ENCODE results near the gene EPPIN.

The EPPIN gene

DNA sequence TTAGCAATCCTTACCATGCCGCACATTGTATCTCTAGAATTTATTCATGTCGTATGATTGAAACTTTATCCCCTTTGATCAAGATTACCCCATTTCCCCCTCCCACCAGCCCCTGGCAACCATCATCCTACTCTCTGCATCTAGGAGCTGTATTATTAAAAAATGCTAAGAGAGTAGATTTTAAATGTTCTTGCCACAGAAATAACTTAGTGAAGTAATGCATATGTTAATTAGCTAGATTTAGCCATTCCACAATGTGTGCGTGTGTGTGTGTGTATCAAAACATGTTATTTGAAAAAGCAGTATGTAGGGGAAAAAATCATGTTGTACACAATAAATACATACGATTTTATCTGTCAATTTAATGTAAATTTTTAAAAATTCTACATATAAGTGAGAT, 19.9 kb downstream of the EPPIN start:
- no peak for DNase-seq

DNA sequence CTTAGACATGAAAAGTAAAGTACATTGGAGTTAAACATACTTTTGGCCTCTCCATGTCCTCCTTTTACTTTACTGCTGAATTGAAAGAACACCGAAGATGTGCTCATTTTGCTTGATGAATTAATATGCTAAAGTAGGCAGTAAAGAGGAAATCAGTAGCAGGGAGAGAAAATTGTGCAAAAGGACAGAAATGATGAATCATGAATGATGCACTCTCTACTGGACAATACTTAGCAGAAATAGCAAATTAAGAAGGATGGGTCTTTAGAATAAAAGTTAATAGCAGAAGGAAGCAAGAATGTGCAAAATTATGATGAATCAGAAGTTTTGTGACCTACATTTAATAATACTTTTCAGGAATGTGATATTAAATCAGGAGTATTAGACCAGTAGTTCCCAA, 23.4 kb downstream of the EPPIN start:
- DNase-seq, result no peak

DNA sequence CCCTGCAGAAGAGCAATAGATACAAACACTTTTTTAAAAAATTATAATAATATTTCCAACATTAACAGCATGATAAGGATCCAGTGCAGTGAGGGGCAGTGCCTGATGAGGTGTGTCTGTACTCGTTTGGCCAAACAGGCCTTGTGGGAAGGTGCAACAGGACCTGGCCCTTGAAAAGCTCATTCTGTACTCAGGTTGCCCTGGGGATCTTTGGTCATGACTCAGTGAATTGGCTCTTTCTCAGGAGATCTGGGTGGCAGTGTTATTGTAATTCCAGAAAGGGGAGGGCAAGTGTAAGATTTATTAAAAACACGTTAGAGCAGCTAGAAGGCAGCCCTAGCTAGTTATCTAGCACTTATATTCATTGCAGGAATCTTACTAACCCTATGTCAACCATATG, 28.9 kb downstream of the EPPIN start:
- no peak for DNase-seq

DNA sequence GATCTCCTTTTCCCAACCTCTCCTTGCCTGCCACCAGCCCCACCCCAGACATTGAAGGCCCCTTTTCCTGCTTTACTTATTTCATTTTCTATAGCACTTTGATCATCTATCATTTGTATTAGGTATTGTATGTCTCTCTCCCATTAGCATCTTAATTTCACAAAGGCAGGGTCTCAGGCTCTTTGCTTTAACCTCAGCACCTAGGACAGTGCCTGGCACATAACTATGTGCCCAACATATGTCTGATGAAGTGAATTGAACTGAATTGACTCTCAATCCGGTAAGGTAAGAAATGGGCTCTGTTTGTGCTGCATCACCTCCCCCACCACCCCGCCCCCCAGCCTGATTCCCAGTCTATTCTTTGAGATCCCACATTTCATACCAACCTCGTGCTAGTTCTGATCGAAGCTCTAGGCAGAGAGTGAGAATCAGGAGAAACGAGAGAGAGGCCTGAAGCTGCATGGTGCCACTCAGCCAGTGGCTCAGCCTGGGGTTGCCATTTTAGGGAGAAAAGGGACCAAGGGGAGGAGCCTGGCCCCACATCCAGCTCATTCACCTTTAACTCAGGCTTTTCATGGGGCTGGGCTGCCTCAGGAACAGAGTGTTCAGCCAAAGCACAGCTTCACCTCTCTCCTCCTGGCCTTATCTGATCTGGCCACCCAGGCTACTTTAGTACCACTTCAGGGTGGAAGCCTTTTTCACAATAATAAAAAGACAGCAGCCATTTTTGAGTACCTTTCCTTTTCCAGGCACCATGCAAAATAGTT, 31.9 kb downstream of the EPPIN start, which contains the start of gene SPINT3:
Gene SPINT3, minus strand, starts transcription at position 476 of the 767 bp plus-strand sequence. Its CDS starts 14 bp downstream, at position 462.
- DNase-seq, result no peak

DNA sequence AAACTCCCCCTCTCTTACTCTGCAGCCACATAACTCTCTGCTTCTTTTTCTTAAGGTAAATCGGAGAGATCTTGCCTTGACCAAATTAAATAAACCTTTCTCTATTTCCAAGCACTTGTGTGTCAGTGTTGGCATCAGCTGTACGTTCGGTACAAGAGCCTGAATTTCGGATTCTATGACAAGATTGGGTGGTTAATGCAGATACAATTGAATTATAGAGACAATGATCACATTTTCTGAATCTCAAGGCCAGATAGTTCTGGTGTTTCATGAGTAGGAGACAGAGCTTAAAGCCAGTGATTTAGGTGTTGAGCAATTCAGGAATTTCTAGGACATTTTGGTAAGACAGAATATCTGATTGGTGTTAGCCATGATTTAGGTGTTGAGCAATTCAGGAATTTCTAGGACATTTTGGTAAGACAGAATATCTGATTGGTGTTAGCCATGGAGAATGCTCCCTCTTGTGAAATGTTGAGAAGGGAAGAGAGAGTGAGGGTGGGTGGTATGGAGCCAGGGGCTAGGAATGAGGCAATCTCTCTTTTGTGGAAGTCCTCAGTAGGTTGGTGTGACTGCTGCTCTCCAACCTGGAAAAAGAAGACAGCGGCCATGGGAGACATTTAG, 36.8 kb downstream of the EPPIN start:
- no peak for DNase-seq

DNA sequence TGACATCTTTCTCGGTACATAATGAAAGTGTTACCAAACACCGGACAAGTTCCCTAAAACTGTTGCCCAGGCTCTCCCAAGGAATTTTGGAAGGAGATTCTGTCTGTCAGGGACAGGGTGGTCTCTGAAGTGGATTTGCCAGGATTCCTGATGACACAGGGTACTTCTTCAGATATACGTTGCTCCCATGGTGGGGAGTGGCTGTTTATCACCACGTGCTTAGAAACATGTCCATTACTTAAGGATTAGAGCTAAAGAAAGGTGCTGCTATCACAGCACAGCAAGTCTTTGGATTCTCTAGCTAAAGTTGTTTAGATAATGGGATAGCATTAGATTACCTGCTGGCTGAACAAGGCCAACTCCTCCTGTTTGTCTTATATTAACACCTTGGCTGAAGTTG, 38.1 kb downstream of the EPPIN start:
- no peak for DNase-seq

DNA sequence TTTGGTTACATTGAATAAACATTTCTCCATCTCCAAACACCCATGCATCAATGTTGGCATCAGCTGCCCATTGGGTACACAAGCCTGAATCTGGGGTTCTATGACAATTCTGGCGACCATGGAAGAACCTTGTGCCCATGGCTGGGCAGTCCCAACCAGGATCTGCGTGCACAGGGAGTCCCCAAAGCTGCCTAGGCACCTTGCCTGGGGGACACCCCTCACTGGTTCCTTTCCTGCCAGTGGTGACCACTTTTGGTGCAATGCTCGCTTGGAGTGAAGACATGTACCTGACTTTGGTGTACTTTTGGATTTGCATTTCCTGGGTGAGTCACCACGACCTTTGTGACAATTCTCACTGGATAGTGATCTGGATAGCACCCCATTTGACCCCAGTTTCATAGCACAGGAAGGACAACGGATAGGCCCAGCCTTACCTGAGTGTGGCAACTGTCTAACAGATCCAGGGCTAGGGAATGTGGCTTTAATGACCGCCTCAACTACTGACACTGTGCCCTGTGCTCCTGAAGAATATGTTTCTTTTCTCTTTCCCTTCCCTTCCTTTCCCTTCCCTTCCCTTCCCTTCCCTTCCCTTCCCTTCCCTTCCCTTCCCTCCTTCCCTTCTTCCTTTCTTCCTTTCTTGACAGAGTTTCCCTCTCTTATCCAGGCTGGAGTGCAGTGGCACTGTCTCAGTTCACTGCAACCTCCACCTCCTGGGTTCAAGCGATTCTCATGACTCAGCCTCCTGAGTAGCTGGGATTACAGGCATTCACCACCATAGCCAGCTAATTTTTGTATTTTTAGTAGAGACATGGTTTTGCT, 38.9 kb downstream of the EPPIN start:
- no peak for DNase-seq

DNA sequence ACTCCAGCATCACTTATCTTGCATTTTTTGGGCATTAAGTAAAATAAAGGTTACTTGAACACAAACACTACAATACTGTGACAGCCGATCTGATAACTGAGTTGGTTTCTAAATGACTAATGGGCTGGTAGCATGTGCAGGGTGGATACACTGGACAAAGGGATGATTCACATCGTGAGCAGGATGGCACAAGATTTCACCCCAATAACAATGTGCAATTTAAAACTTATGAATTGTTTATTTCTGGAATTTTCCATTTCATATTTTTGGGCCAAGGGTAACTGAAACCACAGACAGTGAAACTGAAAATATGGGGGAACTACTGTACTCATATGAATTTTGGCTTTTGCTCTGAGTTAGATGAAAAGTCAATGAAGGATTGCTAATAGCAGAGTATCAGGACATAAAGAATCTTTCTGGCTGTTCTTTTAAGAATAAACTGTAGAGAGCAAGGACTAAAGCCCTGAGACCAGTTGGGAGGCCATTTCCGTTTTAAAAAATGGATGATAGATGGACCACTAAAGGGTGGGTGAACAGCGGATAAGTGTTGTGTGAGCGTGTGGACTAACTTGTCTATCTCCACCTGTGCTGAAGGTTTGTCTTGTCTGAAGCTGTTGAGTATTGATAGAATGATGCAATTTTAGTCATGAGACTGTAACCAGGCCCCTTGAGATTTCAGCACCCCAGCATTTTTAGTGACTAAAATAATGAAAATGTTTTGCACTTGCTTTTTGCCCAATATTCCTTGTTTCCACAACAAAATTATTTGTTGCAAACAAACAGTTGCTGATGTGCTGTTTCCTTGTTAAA, 40.0 kb downstream of the EPPIN start:
- no peak for DNase-seq

DNA sequence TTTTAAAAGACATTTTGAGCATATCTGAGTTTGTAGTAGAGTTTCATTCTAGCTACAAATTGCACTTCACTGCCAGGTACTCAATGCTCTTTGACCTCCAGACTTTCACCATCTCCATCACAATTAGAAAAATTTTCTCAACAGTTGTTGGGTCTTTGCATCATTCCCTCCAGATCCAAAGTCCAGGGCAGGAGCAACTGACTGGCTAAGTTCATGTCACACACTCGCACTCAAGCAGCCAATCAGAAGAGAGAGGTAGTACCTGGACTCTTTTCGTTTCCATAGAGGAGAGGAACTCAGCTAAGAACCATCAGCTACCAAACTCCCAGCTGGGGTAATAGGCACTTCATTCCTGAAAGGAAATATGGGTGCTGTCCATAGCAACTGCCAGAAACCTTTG, 40.8 kb downstream of the EPPIN start:
- no peak for DNase-seq

DNA sequence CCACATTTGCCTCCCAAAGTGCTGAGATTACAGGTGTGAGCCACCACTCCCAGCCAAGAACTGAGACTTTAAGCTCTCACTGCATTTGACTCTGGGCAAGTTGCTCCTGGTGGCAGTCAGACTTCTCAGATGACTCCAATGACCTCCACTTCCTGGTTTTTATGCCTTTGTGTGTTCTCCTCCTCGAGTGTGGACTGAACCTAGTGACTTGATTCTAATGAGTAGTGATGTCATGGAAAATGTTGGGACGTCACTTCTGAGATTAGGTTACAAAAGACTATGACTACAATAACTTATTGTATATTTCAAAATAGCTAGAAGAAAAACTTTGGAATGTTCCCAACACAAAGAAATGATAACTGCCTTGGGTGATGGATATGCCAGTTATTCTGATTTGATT, 43.8 kb downstream of the EPPIN start:
- no peak for DNase-seq

DNA sequence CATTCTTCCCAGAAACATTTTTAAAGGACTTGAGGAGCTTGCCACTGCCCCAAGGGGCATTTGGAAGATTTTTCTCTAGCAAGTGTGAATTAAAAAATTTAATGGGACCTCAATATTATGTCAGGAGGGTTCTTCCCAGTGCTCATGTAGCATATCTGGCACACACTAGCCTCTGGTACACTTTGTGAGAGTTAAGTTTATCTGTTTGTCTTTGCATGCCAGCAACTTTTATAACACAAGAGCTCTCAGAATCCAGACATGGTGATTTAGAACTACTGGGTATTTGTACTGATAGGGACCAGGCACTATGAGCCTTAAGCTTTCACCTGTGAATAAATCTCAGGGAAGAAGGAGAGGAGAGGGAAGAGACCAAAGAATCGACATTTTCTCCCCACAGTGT, 44.6 kb downstream of the EPPIN start:
- no peak for DNase-seq

DNA sequence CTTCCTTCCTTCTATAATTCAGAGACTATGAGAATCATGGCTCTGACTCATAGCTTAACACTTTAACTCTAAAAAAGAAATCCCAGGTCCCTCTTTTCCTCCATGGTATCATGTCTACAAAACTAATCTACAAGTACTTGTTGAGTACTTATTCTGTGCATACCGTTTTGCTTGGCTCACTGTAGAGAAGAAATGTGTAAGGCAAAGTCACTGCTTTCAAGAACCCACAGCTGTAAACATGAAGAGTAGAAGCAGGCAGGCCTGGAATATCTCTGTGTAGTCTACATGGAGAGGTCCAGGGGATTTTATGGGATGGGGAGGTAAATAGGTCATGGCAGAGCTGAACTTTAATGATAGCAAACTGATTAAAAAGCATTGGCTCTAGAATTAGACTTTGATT, 45.6 kb downstream of the EPPIN start:
- DNase-seq, result no peak

DNA sequence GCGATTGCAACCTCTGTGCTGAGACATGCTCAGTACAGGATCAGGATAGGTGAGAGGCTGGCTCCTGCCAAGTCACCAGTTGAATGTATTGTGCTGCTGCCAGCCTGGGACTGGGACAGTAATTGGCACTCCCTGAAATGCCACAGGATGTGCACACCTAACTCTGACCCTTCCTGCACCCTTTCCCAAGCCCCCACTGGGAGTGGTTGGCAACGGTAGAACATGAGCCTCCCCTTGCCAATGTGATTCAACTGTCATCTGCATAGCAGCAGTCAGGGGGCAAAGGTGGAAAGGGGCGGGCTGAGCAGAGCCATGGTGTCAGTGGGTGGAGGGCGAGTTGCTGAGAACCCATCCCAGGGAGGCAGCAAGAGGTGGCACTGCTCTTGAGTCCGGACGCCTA, 47.2 kb downstream of the EPPIN start:
- DNase-seq, result no peak

DNA sequence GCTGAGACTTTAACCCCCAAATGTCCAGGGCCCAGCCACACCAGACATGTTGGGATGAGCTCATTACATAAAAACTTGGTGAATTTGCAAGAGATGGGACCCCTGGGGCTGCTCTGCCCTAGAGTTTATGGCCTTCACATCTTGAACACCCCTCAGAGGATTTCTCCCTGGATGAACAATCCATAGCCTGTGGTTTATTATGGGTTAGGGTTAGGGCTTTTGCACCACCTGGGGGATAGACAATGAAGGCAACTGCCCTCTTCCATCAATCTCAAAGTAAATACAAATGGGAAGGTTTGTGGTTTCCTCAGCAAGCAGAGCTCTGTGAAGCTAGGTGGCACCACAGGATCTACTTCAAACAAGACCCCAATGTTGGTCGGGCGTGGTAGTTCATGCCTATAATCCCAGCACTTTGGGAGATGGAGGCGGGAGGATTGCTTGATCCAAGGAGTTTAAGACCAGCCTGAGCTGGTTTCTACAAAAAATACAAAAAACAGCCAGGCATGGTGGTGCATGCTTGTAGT, 49.2 kb downstream of the EPPIN start:
- DNase-seq, result no peak

DNA sequence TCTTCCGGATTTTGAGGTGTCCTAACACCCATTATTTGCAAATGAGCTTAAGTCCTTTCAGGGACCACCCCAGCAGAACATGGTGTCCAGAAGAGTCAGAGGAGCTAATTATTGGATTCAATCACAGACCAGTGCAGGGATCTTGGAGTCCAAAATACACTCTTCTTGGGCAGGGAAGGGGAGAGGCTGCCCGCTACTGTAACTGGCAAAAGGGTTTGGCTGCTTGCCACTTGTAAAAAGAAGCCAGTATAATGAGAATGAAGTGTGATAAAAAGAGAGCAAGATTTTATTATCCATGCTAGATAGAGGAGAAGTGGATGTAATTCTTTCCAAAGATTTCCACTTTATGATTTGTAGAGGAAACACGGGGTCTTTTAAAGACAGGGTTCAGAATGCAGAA, 51.0 kb downstream of the EPPIN start:
- DNase-seq, result no peak

DNA sequence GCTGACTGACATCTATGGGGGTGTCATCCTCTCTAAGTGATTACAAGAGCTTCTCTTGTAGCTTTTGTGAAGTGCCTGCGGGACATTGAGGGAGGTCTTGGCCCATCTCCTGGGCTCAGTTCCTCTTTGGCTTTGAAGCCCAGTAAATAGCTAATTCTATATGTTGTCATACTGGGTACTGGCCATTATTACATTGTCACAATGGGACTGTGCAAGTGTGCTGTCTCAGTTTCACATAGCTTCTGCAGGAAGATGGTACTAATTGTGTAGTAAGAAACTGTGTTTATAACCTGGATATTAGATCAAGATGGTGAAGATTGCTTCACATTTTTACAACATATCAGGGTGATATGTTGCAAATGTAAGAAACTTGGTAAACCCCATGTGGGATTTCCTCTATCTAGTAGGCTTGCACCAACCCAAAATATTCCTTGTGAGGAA, 51.7 kb downstream of the EPPIN start:
- DNase-seq, result no peak
